ENCODE results near the gene NOS2. TPM values are rescaled to one million over a fixed set of nuclear protein-coding genes. Genes with fewer than 3 reads are reported as not detected.

Gene NOS2
- polyA plus RNA-seq (0.28 and 0.53 TPM in 2 replicates), polyA minus RNA-seq (0.35 and 0.49 TPM in 2 replicates)

- H3F3A ChIP-seq (ENCODE audit: insufficient read depth, low read length, poor library complexity, severe bottlenecking), result no peaks in the 10 kb centered on the region
- no peaks in the 10 kb centered on the region for H3K36me3 ChIP-seq (ENCODE audit: insufficient read depth, low read length)
- H3K4me3 ChIP-seq (ENCODE audit: low read length), result no peak within 1 kb of the TSS
- H3K9me2 ChIP-seq (ENCODE audit: insufficient read depth, low read length), result no peaks in the 10 kb centered on the region
- no peaks in the 10 kb centered on the region for H3K27me3 ChIP-seq (ENCODE audit: insufficient read depth, low read depth, low read length)
- no peak within 1 kb of the TSS for H3K4me2 ChIP-seq (ENCODE audit: low read length)
- no peaks in the 10 kb centered on the region for H4K20me1 ChIP-seq (ENCODE audit: insufficient read depth)
- no peaks in the 10 kb centered on the region for H3K9me3 ChIP-seq (ENCODE audit: low read length)
- no peak within 1 kb of the TSS for H3K27ac ChIP-seq (ENCODE audit: low read length)
- no peak within 1 kb of the TSS for H2AFZ ChIP-seq (ENCODE audit: low read depth, low read length)
- no peak within 1 kb of the TSS for H3K9ac ChIP-seq (ENCODE audit: low read length)
- no peaks in the 10 kb centered on the region for H3K79me2 ChIP-seq (replicated peaks; ENCODE audit: insufficient read depth, low read length)
- TF ChIP-seq RAD21 (conservative IDR thresholded peaks at IDR 0.05) (no peak), MXI1 (conservative IDR thresholded peaks at IDR 0.05; ENCODE audit: poor library complexity, severe bottlenecking) (no peak), SMC3 (conservative IDR thresholded peaks at IDR 0.05; ENCODE audit: poor library complexity) (no peak), TAF1 (IDR thresholded peaks at IDR 0.05; ENCODE audit: low read depth) (no peak)
- TF ChIP-seq, protein P1, sequence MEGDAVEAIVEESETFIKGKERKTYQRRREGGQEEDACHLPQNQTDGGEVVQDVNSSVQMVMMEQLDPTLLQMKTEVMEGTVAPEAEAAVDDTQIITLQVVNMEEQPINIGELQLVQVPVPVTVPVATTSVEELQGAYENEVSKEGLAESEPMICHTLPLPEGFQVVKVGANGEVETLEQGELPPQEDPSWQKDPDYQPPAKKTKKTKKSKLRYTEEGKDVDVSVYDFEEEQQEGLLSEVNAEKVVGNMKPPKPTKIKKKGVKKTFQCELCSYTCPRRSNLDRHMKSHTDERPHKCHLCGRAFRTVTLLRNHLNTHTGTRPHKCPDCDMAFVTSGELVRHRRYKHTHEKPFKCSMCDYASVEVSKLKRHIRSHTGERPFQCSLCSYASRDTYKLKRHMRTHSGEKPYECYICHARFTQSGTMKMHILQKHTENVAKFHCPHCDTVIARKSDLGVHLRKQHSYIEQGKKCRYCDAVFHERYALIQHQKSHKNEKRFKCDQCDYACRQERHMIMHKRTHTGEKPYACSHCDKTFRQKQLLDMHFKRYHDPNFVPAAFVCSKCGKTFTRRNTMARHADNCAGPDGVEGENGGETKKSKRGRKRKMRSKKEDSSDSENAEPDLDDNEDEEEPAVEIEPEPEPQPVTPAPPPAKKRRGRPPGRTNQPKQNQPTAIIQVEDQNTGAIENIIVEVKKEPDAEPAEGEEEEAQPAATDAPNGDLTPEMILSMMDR (IDR thresholded peaks at IDR 0.05; ENCODE audit: poor library complexity, severe bottlenecking), result no peak
Observed at GRCh38 chr17:27800522-27800921, at the start of gene NOS2. TSS of gene NOS2 (minus strand) at chr17:27800529. CDS start at chr17:27798809, 1,720 bp downstream.

DNA sequence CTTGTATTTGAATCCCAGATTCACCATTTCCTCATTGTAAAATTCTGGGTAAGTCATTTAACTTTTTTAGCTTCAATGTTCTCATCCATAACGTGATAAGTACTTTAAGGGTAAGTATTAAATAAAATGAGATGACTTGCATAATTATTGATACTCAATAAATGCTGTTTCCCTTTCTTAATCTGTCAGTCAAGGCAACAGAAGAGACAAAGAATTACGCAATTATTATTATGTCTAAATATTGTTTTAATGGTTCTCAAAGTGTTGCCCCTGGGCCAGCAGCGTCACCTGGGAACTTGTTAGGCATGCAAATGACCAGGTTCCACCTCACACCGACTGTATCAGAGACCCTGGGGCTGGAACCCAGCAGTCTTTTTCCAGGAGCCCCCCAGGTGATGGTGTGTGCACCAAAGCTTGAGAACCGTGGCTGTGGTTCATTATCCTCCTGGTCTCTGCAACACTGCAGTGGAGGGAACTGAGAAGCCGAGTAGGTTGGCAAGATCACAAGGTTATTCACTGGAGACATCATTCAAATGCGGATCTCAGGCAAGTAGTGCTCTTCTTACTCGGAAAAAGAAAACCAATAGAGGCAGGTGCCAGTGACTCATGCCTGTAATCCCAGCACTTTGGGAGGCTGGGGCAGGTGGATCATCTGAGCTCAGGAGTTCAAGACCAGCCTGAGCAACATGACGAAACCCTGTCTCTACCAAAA lies 49.3 kb upstream of the NOS2 start:
- Histone ChIP-seq H3K79me2 (replicated peaks; ENCODE audit: insufficient read depth, low read length) (no peaks in the 10 kb centered on the region), H4K20me1 (ENCODE audit: insufficient read depth) (no peaks in the 10 kb centered on the region), H3K4me3 (ENCODE audit: low read length) (no peak overlapping the region), H3F3A (ENCODE audit: insufficient read depth, low read length, poor library complexity, severe bottlenecking) (no peaks in the 10 kb centered on the region), H3K4me2 (ENCODE audit: low read length) (no peak overlapping the region), H3K9ac (ENCODE audit: low read length) (no peak overlapping the region), H2AFZ (ENCODE audit: low read depth, low read length) (no peak overlapping the region), H3K27me3 (ENCODE audit: insufficient read depth, low read depth, low read length) (no peaks in the 10 kb centered on the region), H3K27ac (ENCODE audit: low read length) (no peak overlapping the region), H3K9me2 (ENCODE audit: insufficient read depth, low read length) (no peaks in the 10 kb centered on the region), H3K36me3 (ENCODE audit: insufficient read depth, low read length) (no peaks in the 10 kb centered on the region), H3K9me3 (ENCODE audit: low read length) (no peaks in the 10 kb centered on the region)
- TF ChIP-seq REST (IDR thresholded peaks at IDR 0.05; ENCODE audit: borderline replicate concordance), result no peak
- no peak for TF ChIP-seq MXI1 (conservative IDR thresholded peaks at IDR 0.05; ENCODE audit: poor library complexity, severe bottlenecking)
- TF ChIP-seq EZH2 (IDR thresholded peaks at IDR 0.05; ENCODE audit: borderline replicate concordance, insufficient read depth, low read length, poor library complexity, severe bottlenecking), result no peak
- no peak for TF ChIP-seq EP300 (conservative IDR thresholded peaks at IDR 0.05; ENCODE audit: poor library complexity, severe bottlenecking)
- no peak for TF ChIP-seq SMC3 (conservative IDR thresholded peaks at IDR 0.05; ENCODE audit: poor library complexity)
- TF ChIP-seq RAD21 (conservative IDR thresholded peaks at IDR 0.05), result no peak
- TF ChIP-seq POLR2AphosphoS5 (IDR thresholded peaks at IDR 0.05), result no peak
- TF ChIP-seq, protein P1 (IDR thresholded peaks at IDR 0.05; ENCODE audit: poor library complexity, severe bottlenecking), result no peak
- no peak for TF ChIP-seq TAF1 (IDR thresholded peaks at IDR 0.05; ENCODE audit: low read depth)

Data from neural cell (in vitro differentiated cells).